HepG2 (cell line): ENCODE results near the gene ANKRD65. TPM values are rescaled to one million over a fixed set of nuclear protein-coding genes. Genes with fewer than 3 reads are reported as not detected.

Source experiments
- BORCS8-MEF2B ChIP-seq: sonication (generic); formaldehyde crosslinking; IDR thresholded peaks from 2 replicates; pipeline ENCODE4 v1.8.0; 2022; ENCODE audit warnings: mild to moderate bottlenecking, missing genetic modification reagents
- CBFB ChIP-seq: sonication (generic); formaldehyde crosslinking; IDR thresholded peaks from 2 replicates; pipeline ENCODE4 v1.4.0; 2020; ENCODE audit warnings: missing genetic modification reagents
- FOSL1 ChIP-seq: sonication (generic); formaldehyde crosslinking; IDR thresholded peaks from 2 replicates; pipeline ENCODE4 v1.9.0; 2021; ENCODE audit warnings: missing genetic modification reagents, borderline replicate concordance
- MTF1 ChIP-seq: sonication (generic); formaldehyde crosslinking; IDR thresholded peaks from 2 replicates; pipeline ENCODE4 v1.5.0; 2020; ENCODE audit warnings: missing genetic modification reagents
- NPAS2 ChIP-seq: sonication (generic); formaldehyde crosslinking; IDR thresholded peaks from 2 replicates; pipeline ENCODE4 v1.8.0; 2022; ENCODE audit warnings: mild to moderate bottlenecking, missing genetic modification reagents, borderline replicate concordance
- NR2F1 ChIP-seq, 2 experiments: fragments of 450-650 bp in 1 of 2; formaldehyde crosslinking in 1 of 2; IDR thresholded peaks; 2 replicates each; pipeline versions ENCODE4 v1.5.0 to v1.6.1; 2016 to 2020; ENCODE audit warnings: mild to moderate bottlenecking in 1 of 2, missing compliant biosample characterization in 1 of 2, missing genetic modification reagents in 1 of 2, moderate library complexity in 1 of 2
- PITX1 ChIP-seq: sonication (generic); formaldehyde crosslinking; IDR thresholded peaks from 2 replicates; pipeline ENCODE4 v1.5.1; 2020; ENCODE audit warnings: mild to moderate bottlenecking, missing genetic modification reagents
- POGZ ChIP-seq: sonication (generic); formaldehyde crosslinking; IDR thresholded peaks from 2 replicates; pipeline ENCODE4 v1.4.0; 2020; ENCODE audit warnings: mild to moderate bottlenecking, missing genetic modification reagents
- SETDB1 ChIP-seq: sonication (generic); formaldehyde crosslinking; IDR thresholded peaks from 2 replicates; pipeline ENCODE4 v1.5.1; 2020; ENCODE audit warnings: missing genetic modification reagents, mild to moderate bottlenecking, borderline replicate concordance
- ZFP82 ChIP-seq: sonication (generic); formaldehyde crosslinking; IDR thresholded peaks from 2 replicates; pipeline ENCODE4 v1.5.1; 2020; ENCODE audit warnings: mild to moderate bottlenecking, missing genetic modification reagents, borderline replicate concordance
- ZNF180 ChIP-seq: sonication (generic); formaldehyde crosslinking; IDR thresholded peaks from 2 replicates; pipeline ENCODE4 v1.4.0; 2020; ENCODE audit warnings: low read depth, missing genetic modification reagents, borderline replicate concordance
- ZNF33B ChIP-seq: sonication (generic); formaldehyde crosslinking; IDR thresholded peaks from 2 replicates; pipeline ENCODE4 v1.5.1; 2020; ENCODE audit warnings: mild to moderate bottlenecking, missing genetic modification reagents
- ZNF598 ChIP-seq: sonication (generic); formaldehyde crosslinking; IDR thresholded peaks from 2 replicates; pipeline ENCODE4 v1.5.1; 2020; ENCODE audit warnings: mild to moderate bottlenecking, missing genetic modification reagents, borderline replicate concordance
- ZNF678 ChIP-seq: sonication (generic); formaldehyde crosslinking; IDR thresholded peaks from 2 replicates; pipeline ENCODE4 v1.4.0; 2020; ENCODE audit warnings: mild to moderate bottlenecking, missing genetic modification reagents
- ZSCAN31 ChIP-seq: sonication (generic); formaldehyde crosslinking; IDR thresholded peaks from 2 replicates; pipeline ENCODE4 v1.5.0; 2020; ENCODE audit warnings: low read depth, mild to moderate bottlenecking, missing genetic modification reagents
- polyA plus RNA-seq, 8 experiments: library from polyadenylated mRNA; depleted of rRNA in 3 of 8; stranded (reverse) in 7 of 8; unstranded in 1 of 8; fragments of >200 nt; fragmentation: Illumina TruSeq in 4 of 8; extraction: Trizol in 4 of 8; gene quantifications; 2 replicates each; pipeline versions ENCODE4 v1.2.1 to v1.2.3, GENCODE V29; 2011 to 2016; ENCODE audit warnings: low read depth in 4 of 8, missing spikeins in 1 of 8, mixed read lengths in 1 of 8; ENCODE audit not compliant: insufficient read depth in 1 of 8
- total RNA-seq, 5 experiments: library from RNA; depleted of rRNA; stranded (reverse); fragments of >200 nt; fragmentation: Illumina TruSeq; extraction: Trizol; gene quantifications; 2 replicates each; pipeline ENCODE4 v1.2.3, GENCODE V29; 2016; ENCODE audit warnings: low read depth in 1 of 5
- TF ChIP-seq, protein P1 (sequence below): sonication (generic); formaldehyde crosslinking; IDR thresholded peaks from 2 replicates; pipeline ENCODE4 v1.4.0; 2020; ENCODE audit warnings: mild to moderate bottlenecking, missing genetic modification reagents
- TF ChIP-seq, protein P2 (sequence below): sonication (generic); formaldehyde crosslinking; IDR thresholded peaks from 2 replicates; pipeline ENCODE4 v1.4.0; 2020; ENCODE audit warnings: missing genetic modification reagents
- TF ChIP-seq, protein P3 (sequence below): sonication (generic); formaldehyde crosslinking; conservative IDR thresholded peaks from 2 replicates; pipeline ENCODE4 v1.4.0; 2020; ENCODE audit warnings: mild to moderate bottlenecking, missing genetic modification reagents, moderate library complexity
- TF ChIP-seq, protein P4 (sequence below): sonication (generic); formaldehyde crosslinking; IDR thresholded peaks from 2 replicates; pipeline ENCODE4 v1.4.0; 2020; ENCODE audit warnings: missing genetic modification reagents

The ANKRD65 gene
- total and polyA plus RNA-seq, 2 of the 13 experiments (the other 11 are each of a cell fraction or from before 2014, with no cell fraction given): 12.1 to 30.1 TPM

DNA sequence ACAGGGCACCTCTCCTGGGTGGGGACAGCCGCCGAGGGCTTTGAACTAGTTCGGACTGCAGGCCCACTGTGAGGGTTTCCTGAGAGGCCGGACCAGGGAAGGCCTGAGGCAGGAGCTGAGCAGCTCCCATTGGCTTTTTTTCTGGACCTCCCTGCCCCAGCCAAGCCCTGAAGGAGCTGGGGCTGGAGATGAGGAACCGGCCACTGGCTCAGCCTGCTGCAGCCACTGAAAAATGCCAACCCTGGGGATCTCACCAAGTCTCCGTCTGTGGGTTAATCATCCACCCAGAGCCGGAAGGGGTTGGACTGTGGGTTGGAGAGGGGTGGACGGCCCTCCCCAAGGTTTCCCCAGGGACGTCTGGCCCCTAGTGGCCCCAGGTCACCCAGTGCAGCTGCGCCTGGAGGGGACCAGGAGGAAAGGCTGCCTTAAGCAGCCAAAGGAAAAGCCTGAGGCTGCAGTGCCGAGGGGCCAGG lies 16.9 kb upstream of the ANKRD65 start (continued):
- TF ChIP-seq, protein P1, sequence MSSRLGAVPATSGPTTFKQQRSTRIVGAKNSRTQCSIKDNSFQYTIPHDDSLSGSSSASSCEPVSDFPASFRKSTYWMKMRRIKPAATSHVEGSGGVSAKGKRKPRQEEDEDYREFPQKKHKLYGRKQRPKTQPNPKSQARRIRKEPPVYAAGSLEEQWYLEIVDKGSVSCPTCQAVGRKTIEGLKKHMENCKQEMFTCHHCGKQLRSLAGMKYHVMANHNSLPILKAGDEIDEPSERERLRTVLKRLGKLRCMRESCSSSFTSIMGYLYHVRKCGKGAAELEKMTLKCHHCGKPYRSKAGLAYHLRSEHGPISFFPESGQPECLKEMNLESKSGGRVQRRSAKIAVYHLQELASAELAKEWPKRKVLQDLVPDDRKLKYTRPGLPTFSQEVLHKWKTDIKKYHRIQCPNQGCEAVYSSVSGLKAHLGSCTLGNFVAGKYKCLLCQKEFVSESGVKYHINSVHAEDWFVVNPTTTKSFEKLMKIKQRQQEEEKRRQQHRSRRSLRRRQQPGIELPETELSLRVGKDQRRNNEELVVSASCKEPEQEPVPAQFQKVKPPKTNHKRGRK: no peak
- TF ChIP-seq ZNF180 (CRISPR knock-in tag) (no peak), ZNF33B (CRISPR knock-in tag) (no peak), POGZ (CRISPR knock-in tag) (0 out of 2 replicates have a peak, but pooled peaks have one; percentile 34), CBFB (no peak), ZNF678 (CRISPR knock-in tag) (no peak), NR2F1 (CRISPR knock-in tag; IDR thresholded peaks at IDR 0.05) (no peak; a peak in 1 of 4 replicates), NPAS2 (CRISPR knock-in tag) (no peak), ZNF598 (CRISPR knock-in tag) (peak; percentile 34; the same call in 1 of the 2 replicates), SETDB1 (no peak), BORCS8-MEF2B (CRISPR knock-in tag) (no peak), FOSL1 (CRISPR knock-in tag) (no peak), PITX1 (CRISPR knock-in tag) (no peak), MTF1 (CRISPR knock-in tag) (no peak), ZSCAN31 (CRISPR knock-in tag) (peak; percentile 84), ZFP82 (CRISPR knock-in tag) (no peak)
- TF ChIP-seq, protein P2, sequence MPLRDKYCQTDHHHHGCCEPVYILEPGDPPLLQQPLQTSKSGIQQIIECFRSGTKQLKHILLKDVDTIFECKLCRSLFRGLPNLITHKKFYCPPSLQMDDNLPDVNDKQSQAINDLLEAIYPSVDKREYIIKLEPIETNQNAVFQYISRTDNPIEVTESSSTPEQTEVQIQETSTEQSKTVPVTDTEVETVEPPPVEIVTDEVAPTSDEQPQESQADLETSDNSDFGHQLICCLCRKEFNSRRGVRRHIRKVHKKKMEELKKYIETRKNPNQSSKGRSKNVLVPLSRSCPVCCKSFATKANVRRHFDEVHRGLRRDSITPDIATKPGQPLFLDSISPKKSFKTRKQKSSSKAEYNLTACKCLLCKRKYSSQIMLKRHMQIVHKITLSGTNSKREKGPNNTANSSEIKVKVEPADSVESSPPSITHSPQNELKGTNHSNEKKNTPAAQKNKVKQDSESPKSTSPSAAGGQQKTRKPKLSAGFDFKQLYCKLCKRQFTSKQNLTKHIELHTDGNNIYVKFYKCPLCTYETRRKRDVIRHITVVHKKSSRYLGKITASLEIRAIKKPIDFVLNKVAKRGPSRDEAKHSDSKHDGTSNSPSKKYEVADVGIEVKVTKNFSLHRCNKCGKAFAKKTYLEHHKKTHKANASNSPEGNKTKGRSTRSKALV (CRISPR knock-in tag): peak; percentile 75; the same call in 1 of the 2 replicates
- TF ChIP-seq, protein P3, sequence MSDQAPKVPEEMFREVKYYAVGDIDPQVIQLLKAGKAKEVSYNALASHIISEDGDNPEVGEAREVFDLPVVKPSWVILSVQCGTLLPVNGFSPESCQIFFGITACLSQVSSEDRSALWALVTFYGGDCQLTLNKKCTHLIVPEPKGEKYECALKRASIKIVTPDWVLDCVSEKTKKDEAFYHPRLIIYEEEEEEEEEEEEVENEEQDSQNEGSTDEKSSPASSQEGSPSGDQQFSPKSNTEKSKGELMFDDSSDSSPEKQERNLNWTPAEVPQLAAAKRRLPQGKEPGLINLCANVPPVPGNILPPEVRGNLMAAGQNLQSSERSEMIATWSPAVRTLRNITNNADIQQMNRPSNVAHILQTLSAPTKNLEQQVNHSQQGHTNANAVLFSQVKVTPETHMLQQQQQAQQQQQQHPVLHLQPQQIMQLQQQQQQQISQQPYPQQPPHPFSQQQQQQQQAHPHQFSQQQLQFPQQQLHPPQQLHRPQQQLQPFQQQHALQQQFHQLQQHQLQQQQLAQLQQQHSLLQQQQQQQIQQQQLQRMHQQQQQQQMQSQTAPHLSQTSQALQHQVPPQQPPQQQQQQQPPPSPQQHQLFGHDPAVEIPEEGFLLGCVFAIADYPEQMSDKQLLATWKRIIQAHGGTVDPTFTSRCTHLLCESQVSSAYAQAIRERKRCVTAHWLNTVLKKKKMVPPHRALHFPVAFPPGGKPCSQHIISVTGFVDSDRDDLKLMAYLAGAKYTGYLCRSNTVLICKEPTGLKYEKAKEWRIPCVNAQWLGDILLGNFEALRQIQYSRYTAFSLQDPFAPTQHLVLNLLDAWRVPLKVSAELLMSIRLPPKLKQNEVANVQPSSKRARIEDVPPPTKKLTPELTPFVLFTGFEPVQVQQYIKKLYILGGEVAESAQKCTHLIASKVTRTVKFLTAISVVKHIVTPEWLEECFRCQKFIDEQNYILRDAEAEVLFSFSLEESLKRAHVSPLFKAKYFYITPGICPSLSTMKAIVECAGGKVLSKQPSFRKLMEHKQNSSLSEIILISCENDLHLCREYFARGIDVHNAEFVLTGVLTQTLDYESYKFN (CRISPR knock-in tag): peak; percentile 64
- TF ChIP-seq, protein P4, sequence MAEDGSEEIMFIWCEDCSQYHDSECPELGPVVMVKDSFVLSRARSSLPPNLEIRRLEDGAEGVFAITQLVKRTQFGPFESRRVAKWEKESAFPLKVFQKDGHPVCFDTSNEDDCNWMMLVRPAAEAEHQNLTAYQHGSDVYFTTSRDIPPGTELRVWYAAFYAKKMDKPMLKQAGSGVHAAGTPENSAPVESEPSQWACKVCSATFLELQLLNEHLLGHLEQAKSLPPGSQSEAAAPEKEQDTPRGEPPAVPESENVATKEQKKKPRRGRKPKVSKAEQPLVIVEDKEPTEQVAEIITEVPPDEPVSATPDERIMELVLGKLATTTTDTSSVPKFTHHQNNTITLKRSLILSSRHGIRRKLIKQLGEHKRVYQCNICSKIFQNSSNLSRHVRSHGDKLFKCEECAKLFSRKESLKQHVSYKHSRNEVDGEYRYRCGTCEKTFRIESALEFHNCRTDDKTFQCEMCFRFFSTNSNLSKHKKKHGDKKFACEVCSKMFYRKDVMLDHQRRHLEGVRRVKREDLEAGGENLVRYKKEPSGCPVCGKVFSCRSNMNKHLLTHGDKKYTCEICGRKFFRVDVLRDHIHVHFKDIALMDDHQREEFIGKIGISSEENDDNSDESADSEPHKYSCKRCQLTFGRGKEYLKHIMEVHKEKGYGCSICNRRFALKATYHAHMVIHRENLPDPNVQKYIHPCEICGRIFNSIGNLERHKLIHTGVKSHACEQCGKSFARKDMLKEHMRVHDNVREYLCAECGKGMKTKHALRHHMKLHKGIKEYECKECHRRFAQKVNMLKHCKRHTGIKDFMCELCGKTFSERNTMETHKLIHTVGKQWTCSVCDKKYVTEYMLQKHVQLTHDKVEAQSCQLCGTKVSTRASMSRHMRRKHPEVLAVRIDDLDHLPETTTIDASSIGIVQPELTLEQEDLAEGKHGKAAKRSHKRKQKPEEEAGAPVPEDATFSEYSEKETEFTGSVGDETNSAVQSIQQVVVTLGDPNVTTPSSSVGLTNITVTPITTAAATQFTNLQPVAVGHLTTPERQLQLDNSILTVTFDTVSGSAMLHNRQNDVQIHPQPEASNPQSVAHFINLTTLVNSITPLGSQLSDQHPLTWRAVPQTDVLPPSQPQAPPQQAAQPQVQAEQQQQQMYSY (CRISPR knock-in tag): no peak
